NB4 (cell line): ENCODE data around the gene MYCBPAP.

Experiments
- CTCF ChIP-seq: IDR thresholded peaks from one replicate; pipeline ENCODE4 v1.5.1; 2012; ENCODE audit warnings: low read depth, low read length
- MYC ChIP-seq: IDR thresholded peaks from 2 replicates; pipeline ENCODE4 v1.6.1; 2011; ENCODE audit warnings: low read depth, low read length
- POLR2A ChIP-seq: IDR thresholded peaks from 2 replicates; pipeline ENCODE4 v1.6.1; 2011; ENCODE audit warnings: mild to moderate bottlenecking; ENCODE audit not compliant: insufficient read length; ENCODE audit errors: extremely low read depth

- no peak for TF ChIP-seq CTCF
- no peak for TF ChIP-seq POLR2A
- no peak for TF ChIP-seq MYC
Observed at GRCh38 chr17:50464736-50465135, 43.5 kb upstream of the MYCBPAP start.
